ENCODE data around the gene HMX3.

GRCh38 chr10:123165445-123166072 lies 29.8 kb downstream of the HMX3 start:
- TF ChIP-seq CTCF (IDR thresholded peaks at IDR 0.05; ENCODE audit: low read length) (no peak), EZH2 (optimal IDR thresholded peaks at IDR 0.05; ENCODE audit: low read depth, low read length) (no peak)

All from MM.1S (cell line).